PC-9 (cell line): ENCODE measurements around the gene RBM19. TPM values are rescaled to one million over a fixed set of nuclear protein-coding genes. Genes with fewer than 3 reads are reported as not detected.

Experiments used
- BruUV-seq: library from RNA; stranded (reverse); fragments of 400-500 nt; replicated peaks from 2 replicates; lab custom pipeline; 2021; lab: Mats Ljungman, UMichigan
- CTCF ChIA-PET: fragments of 300-600 bp; sonication (Branson Sonifier 250); formaldehyde crosslinking; loops from one replicate; lab custom pipeline; 2022; ENCODE audit warnings: antibody characterized with exemption; lab: Charles Lee
- POLR2A ChIA-PET: fragments of 300-600 bp; sonication (Branson Sonifier 250); formaldehyde crosslinking; loops from one replicate; lab custom pipeline; 2022; ENCODE audit warnings: antibody characterized with exemption; ENCODE audit not compliant: unreplicated experiment; lab: Charles Lee
- DNase-seq, 2 experiments: peaks; one replicate each; pipeline versions ENCODE4 v3.0.0 to v3.0.0-alpha.2; 2015 to 2022; ENCODE audit warnings: mixed read lengths in 1 of 2
- H2AFZ ChIP-seq: fragments of 200-600 bp; sonication (generic); 2 replicates; pipeline ENCODE4 v1.8.1; 2017; ENCODE audit warnings: antibody characterized with exemption
- H3F3A ChIP-seq: fragments of 200-600 bp; sonication (generic); 2 replicates; pipeline ENCODE4 v1.8.1; 2017; ENCODE audit warnings: antibody characterized with exemption, mild to moderate bottlenecking, low read depth; ENCODE audit not compliant: insufficient read depth
- H3K27ac ChIP-seq: fragments of 200-600 bp; sonication (generic); 2 replicates; pipeline ENCODE4 v1.6.1; 2016; ENCODE audit warnings: mixed run types
- H3K27me3 ChIP-seq: fragments of 200-600 bp; sonication (generic); 2 replicates; pipeline ENCODE4 v1.6.1; 2016; ENCODE audit warnings: low read depth, mixed run types; ENCODE audit not compliant: insufficient read depth
- H3K36me3 ChIP-seq: fragments of 200-600 bp; sonication (generic); 2 replicates; pipeline ENCODE4 v1.6.1; 2016; ENCODE audit warnings: low read depth, mixed run types
- H3K4me1 ChIP-seq: fragments of 200-600 bp; sonication (generic); replicated peaks from 2 replicates; pipeline ENCODE4 v1.6.1; 2016; ENCODE audit warnings: mixed run types; ENCODE audit not compliant: insufficient read depth
- H3K4me2 ChIP-seq: fragments of 200-600 bp; sonication (generic); 2 replicates; pipeline ENCODE4 v1.6.1; 2017; ENCODE audit warnings: mixed run types
- H3K4me3 ChIP-seq: fragments of 200-600 bp; sonication (generic); 2 replicates; pipeline ENCODE4 v1.6.1; 2016; ENCODE audit warnings: mixed run types
- H3K79me2 ChIP-seq: fragments of 200-600 bp; sonication (generic); 2 replicates; pipeline ENCODE4 v1.6.1; 2017; ENCODE audit warnings: low read depth, mixed run types
- H3K9me2 ChIP-seq: fragments of 200-600 bp; sonication (generic); 2 replicates; pipeline ENCODE4 v1.8.1; 2017; ENCODE audit warnings: mild to moderate bottlenecking; ENCODE audit not compliant: insufficient read depth
- H3K9me3 ChIP-seq: fragments of 200-600 bp; sonication (generic); 2 replicates; pipeline ENCODE4 v1.8.1; 2016; ENCODE audit warnings: low read depth; ENCODE audit not compliant: insufficient read depth
- H4K20me1 ChIP-seq: fragments of 200-600 bp; sonication (generic); 2 replicates; pipeline ENCODE4 v1.8.1; 2017; ENCODE audit not compliant: insufficient read depth
- EZH2 ChIP-seq: fragments of 200-600 bp; sonication (generic); IDR thresholded peaks from 2 replicates; pipeline ENCODE4 v1.8.0; 2017; ENCODE audit warnings: antibody characterized with exemption, low read depth
- intact Hi-C: fragments of 100-400 bp; cut with micrococcal nuclease; formaldehyde crosslinking; loops from one replicate; pipeline ENCODE4 v1.10.0; 2022; ENCODE audit not compliant: unreplicated experiment
- total RNA-seq: library from RNA; stranded (reverse); gene quantifications from 2 replicates; pipeline ENCODE4 v1.2.3, GENCODE V29; 2021
- TF ChIP-seq, protein P1 (sequence below): fragments of 200-600 bp; sonication (generic); conservative IDR thresholded peaks from 2 replicates; pipeline ENCODE4 v1.6.1; 2017; ENCODE audit warnings: mixed run types, antibody characterized with exemption, mild to moderate bottlenecking, moderate library complexity

Gene RBM19
- total RNA-seq, 1 experiment from 2014 or later: 23.8 TPM

DNA sequence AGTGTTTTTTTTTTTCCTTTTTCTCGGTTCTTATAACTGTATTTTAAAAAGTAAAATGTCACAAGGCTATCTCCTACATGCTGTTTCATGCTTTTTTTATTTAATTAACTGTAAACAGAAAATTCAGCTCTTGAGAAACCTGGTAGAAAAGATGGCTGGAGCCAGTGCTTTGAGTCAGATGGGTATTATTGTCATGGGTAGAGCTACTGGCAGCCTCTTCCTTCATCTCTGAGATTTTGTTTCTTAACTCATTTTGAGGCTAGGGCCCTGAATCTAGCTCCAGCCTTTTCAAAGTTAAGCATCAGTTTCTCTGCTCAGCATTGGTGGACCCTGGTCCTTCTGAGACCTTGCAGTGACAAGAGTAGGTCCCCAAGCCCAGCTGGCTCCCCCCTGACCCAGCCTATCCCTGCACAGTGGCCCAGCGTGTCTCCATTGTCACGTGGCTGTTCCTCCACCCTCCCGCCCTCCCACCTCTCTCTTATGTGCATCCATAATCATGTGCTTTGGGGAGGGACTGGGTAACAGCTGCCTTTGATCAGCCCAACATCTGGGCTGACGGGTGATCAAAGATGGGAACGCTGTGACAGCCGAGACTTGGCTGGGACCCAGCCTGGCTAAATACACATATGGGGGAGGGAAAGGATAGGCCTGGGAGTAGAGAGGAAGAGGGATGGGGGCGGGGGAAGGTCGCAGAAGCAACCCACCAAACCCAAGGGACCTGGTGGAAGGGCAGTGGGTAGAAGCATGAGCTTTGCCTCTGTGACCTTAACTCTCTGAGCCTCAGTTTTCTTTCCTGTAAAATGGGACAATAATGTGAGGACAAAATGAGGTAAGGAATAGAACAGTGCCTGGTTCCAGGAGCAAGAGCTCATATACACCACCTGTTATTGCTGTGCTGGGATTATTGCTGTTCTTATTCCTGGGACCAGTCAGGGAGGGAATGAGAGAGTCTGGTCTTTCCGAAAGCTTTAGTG is 24.4 kb upstream of the RBM19 start:
- H3K4me3 ChIP-seq: no peak overlapping the region
- no peak for TF ChIP-seq EZH2
- TF ChIP-seq, protein P1, sequence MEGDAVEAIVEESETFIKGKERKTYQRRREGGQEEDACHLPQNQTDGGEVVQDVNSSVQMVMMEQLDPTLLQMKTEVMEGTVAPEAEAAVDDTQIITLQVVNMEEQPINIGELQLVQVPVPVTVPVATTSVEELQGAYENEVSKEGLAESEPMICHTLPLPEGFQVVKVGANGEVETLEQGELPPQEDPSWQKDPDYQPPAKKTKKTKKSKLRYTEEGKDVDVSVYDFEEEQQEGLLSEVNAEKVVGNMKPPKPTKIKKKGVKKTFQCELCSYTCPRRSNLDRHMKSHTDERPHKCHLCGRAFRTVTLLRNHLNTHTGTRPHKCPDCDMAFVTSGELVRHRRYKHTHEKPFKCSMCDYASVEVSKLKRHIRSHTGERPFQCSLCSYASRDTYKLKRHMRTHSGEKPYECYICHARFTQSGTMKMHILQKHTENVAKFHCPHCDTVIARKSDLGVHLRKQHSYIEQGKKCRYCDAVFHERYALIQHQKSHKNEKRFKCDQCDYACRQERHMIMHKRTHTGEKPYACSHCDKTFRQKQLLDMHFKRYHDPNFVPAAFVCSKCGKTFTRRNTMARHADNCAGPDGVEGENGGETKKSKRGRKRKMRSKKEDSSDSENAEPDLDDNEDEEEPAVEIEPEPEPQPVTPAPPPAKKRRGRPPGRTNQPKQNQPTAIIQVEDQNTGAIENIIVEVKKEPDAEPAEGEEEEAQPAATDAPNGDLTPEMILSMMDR: no peak
- POLR2A ChIA-PET: no interaction called here
- H3K4me2 ChIP-seq: no peak overlapping the region
- no peaks in the 10 kb centered on the region for H3F3A ChIP-seq
- no peak overlapping the region for H3K27ac ChIP-seq
- no TSS peak for BruUV-seq
- no peaks in the 10 kb centered on the region for H3K9me3 ChIP-seq
- peaks cover 79% of the 10 kb centered on the region for H3K27me3 ChIP-seq
- H2AFZ ChIP-seq: no peak overlapping the region
- H4K20me1 ChIP-seq: no peaks in the 10 kb centered on the region
- no peaks in the 10 kb centered on the region for H3K9me2 ChIP-seq
- CTCF ChIA-PET: no interaction called here
- no peaks in the 10 kb centered on the region for H3K79me2 ChIP-seq
- H3K4me1 ChIP-seq: no peaks in the 10 kb centered on the region
- H3K36me3 ChIP-seq: no peaks in the 10 kb centered on the region
- intact Hi-C loops: no loop called here
- DNase-seq: no peak

DNA sequence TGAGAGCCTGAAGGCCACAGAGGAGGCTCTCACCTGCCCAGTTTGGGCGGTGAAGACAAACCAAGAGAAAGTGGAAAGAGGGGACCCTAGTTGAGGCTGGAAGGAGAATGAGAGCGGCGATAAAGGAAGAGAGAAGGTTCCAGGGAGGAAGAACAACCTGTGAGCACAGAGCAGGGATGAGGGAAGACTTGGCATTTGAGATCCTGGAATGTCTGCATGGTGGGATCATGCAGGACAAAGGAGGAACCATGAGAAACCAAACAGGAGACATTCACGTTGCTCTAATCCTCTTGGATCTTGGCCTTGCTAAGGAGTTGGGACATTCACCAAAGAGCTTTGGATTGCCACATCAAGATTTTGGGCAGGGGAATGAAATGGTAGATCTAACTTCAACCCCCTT is 22.9 kb upstream of the RBM19 start:
- Histone ChIP-seq H3K4me1 (no peaks in the 10 kb centered on the region), H2AFZ (no peak overlapping the region), H3K9me3 (no peaks in the 10 kb centered on the region), H3K79me2 (no peaks in the 10 kb centered on the region), H3K27me3 (peaks cover 77% of the 10 kb centered on the region), H3F3A (no peaks in the 10 kb centered on the region), H3K4me2 (no peak overlapping the region), H3K36me3 (no peaks in the 10 kb centered on the region), H3K27ac (no peak overlapping the region), H3K9me2 (no peaks in the 10 kb centered on the region), H3K4me3 (no peak overlapping the region), H4K20me1 (no peaks in the 10 kb centered on the region)
- intact Hi-C loops: no loop called here
- TF ChIP-seq, protein P1: no peak
- TF ChIP-seq EZH2: no peak
- CTCF ChIA-PET: no interaction called here
- no peak for DNase-seq
- no TSS peak for BruUV-seq
- POLR2A ChIA-PET: no interaction called here

DNA sequence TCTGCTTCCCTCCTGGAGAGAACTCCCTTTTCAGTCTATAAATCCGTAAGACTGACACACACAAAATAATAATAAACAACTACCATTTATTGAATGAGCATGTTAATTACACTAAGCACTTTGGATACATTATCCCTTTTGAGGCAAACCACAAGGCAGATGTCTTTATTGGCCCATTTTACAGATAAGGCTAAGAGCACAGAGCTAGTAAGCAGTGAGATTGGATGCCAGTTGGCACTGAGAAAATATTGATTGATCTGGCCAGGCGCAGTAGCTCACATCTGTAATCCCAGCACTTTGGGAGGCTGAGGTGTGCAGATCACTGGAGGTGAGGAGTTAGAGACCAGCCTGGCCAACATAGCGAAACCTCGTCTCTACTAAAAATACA is 21.9 kb upstream of the RBM19 start:
- no peaks in the 10 kb centered on the region for H3F3A ChIP-seq
- no peaks in the 10 kb centered on the region for H3K9me2 ChIP-seq
- TF ChIP-seq, protein P1: no peak
- no peak for TF ChIP-seq EZH2
- DNase-seq: no peak
- peaks cover 72% of the 10 kb centered on the region for H3K27me3 ChIP-seq
- ChIA-PET CTCF (interaction anchor here (0.6 kb wide), 1 partner anchor 22 kb away, joined by 3 read pairs; the partner anchor contains the start of gene RBM19), POLR2A (no interaction called here)
- no peaks in the 10 kb centered on the region for H4K20me1 ChIP-seq
- peak overlapping the region; percentile 16; the same call in 1 of the 2 replicates for H2AFZ ChIP-seq
- H3K36me3 ChIP-seq: no peaks in the 10 kb centered on the region
- intact Hi-C loops: no loop called here
- no peaks in the 10 kb centered on the region for H3K9me3 ChIP-seq
- H3K4me3 ChIP-seq: no peak overlapping the region
- H3K4me2 ChIP-seq: no peak overlapping the region
- H3K79me2 ChIP-seq: no peaks in the 10 kb centered on the region
- H3K4me1 ChIP-seq: no peaks in the 10 kb centered on the region
- BruUV-seq: no TSS peak
- no peak overlapping the region for H3K27ac ChIP-seq
